H1 (cell line): ENCODE data around the gene PITRM1.

Experiments
- CBX5 ChIP-seq: fragments of 300-800, 300-1000 bp; sonication (generic); IDR thresholded peaks from 2 replicates; pipeline ENCODE4 v1.7.1; 2016; ENCODE audit warnings: antibody characterized with exemption, low read length, low read depth
- CBX8 ChIP-seq: fragments of 300-800, 300-1000 bp; sonication (generic); IDR thresholded peaks from 2 replicates; pipeline ENCODE4 v1.7.1; 2016; ENCODE audit warnings: low read depth, low read length, borderline replicate concordance
- EZH2 ChIP-seq: fragments of 200-600 bp; sonication (generic); IDR thresholded peaks from 2 replicates; pipeline ENCODE4 v1.7.1; 2012; ENCODE audit warnings: low read depth, mild to moderate bottlenecking, moderate library complexity, low read length, inconsistent platforms; ENCODE audit not compliant: severe bottlenecking
- GABPA ChIP-seq: IDR thresholded peaks from 2 replicates; pipeline ENCODE4 v1.6.1; 2011; ENCODE audit warnings: mild to moderate bottlenecking, low read length, moderate library complexity, borderline replicate concordance; ENCODE audit not compliant: insufficient read depth
- HDAC2 ChIP-seq, 2 experiments: fragments of 300-600 bp in 1 of 2; sonication (generic) in 1 of 2; IDR thresholded peaks; 2 replicates each; pipeline ENCODE4 v1.6.1; 2011 to 2012; ENCODE audit warnings: low read depth in 2 of 2, low read length in 2 of 2, mild to moderate bottlenecking in 2 of 2, moderate library complexity in 2 of 2, borderline replicate concordance in 1 of 2, inconsistent platforms in 1 of 2
- HDAC6 ChIP-seq: IDR thresholded peaks from one replicate; pipeline ENCODE4 v1.7.1; 2012; ENCODE audit warnings: low read depth, mild to moderate bottlenecking, inconsistent platforms, low read length, moderate library complexity
- MAFK ChIP-seq: IDR thresholded peaks from 2 replicates; pipeline ENCODE4 v1.6.1; 2012; ENCODE audit warnings: low read depth, mild to moderate bottlenecking, improper control_type of control experiment, low read length
- POLR2A ChIP-seq, 2 experiments: IDR thresholded peaks; 1 replicate in 1 of 2; 2 replicates in 1 of 2; pipeline ENCODE4 v1.6.1; 2011; ENCODE audit warnings: low read depth in 2 of 2, low read length in 2 of 2, mild to moderate bottlenecking in 2 of 2; ENCODE audit errors: control extremely low read depth in 1 of 2
- SAP30 ChIP-seq: fragments of 300-600 bp; sonication (generic); IDR thresholded peaks from 2 replicates; pipeline ENCODE4 v1.7.1; 2012; ENCODE audit warnings: low read length, moderate library complexity, mild to moderate bottlenecking, inconsistent platforms; ENCODE audit not compliant: insufficient read depth, insufficient replicate concordance
- SRF ChIP-seq: IDR thresholded peaks from 2 replicates; pipeline ENCODE4 v1.6.1; 2011; ENCODE audit warnings: mild to moderate bottlenecking, low read depth, low read length, moderate library complexity
- TAF1 ChIP-seq: IDR thresholded peaks from 2 replicates; pipeline ENCODE4 v1.6.1; 2011; ENCODE audit warnings: mild to moderate bottlenecking, low read depth, low read length
- TEAD4 ChIP-seq: IDR thresholded peaks from 2 replicates; pipeline ENCODE4 v1.6.1; 2012; ENCODE audit warnings: low read depth, low read length, inconsistent platforms, mixed read lengths
- TF ChIP-seq, protein P1 (sequence below), 3 experiments: IDR thresholded peaks; 1 replicate in 2 of 3; 2 replicates in 1 of 3; pipeline versions ENCODE4 v1.5.1 to v1.6.1; 2011; ENCODE audit warnings: low read length in 3 of 3, mild to moderate bottlenecking in 3 of 3, inconsistent platforms in 2 of 3, low read depth in 1 of 3, moderate library complexity in 1 of 3; ENCODE audit not compliant: insufficient read depth in 1 of 3; ENCODE audit errors: control extremely low read depth in 1 of 3
- TF ChIP-seq, protein P2 (sequence below): IDR thresholded peaks from 2 replicates; pipeline ENCODE4 v1.6.1; 2012; ENCODE audit warnings: inconsistent platforms

DNA sequence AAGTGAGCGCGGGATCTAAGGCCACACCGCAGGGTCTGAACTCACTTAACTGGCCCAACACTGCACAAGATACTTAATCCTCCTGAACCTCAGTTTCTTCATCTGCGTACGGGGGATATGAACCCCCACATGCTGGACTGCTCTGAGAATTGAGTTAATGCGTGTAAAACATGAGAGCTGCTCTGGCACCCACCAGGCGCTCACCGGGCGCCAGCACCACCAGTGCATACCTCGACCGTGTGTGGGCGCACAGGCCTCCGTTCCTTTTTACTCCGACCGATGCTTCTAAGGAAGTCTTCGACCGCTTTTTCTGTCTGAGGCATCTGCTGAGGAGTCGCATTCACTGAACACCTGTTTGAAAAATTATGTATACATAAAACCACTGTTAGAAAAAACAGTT is 27.2 kb downstream of the PITRM1 start:
- TF ChIP-seq, protein P1, sequence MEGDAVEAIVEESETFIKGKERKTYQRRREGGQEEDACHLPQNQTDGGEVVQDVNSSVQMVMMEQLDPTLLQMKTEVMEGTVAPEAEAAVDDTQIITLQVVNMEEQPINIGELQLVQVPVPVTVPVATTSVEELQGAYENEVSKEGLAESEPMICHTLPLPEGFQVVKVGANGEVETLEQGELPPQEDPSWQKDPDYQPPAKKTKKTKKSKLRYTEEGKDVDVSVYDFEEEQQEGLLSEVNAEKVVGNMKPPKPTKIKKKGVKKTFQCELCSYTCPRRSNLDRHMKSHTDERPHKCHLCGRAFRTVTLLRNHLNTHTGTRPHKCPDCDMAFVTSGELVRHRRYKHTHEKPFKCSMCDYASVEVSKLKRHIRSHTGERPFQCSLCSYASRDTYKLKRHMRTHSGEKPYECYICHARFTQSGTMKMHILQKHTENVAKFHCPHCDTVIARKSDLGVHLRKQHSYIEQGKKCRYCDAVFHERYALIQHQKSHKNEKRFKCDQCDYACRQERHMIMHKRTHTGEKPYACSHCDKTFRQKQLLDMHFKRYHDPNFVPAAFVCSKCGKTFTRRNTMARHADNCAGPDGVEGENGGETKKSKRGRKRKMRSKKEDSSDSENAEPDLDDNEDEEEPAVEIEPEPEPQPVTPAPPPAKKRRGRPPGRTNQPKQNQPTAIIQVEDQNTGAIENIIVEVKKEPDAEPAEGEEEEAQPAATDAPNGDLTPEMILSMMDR (IDR thresholded peaks at IDR 0.05; ENCODE audit: control extremely low read depth in 1 of 3, insufficient read depth in 1 of 3, low read depth in 1 of 3, low read length in 3 of 3) = no peak
- TF ChIP-seq, protein P2, sequence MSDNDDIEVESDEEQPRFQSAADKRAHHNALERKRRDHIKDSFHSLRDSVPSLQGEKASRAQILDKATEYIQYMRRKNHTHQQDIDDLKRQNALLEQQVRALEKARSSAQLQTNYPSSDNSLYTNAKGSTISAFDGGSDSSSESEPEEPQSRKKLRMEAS = no peak
- TF ChIP-seq MAFK (no peak), CBX8 (no peak), GABPA (no peak), EZH2 (no peak), POLR2A (IDR thresholded peaks at IDR 0.05; ENCODE audit: control extremely low read depth in 1 of 2, low read depth in 2 of 2, low read length in 2 of 2) (no peak), SRF (no peak), TAF1 (no peak), HDAC6 (no peak), HDAC2 (IDR thresholded peaks at IDR 0.05; ENCODE audit: borderline replicate concordance in 1 of 2, low read depth in 2 of 2, low read length in 2 of 2) (no peak), SAP30 (no peak), TEAD4 (no peak), CBX5 (no peak)
